Measurements from ENCODE around the gene HGS.

HGS gene

DNA sequence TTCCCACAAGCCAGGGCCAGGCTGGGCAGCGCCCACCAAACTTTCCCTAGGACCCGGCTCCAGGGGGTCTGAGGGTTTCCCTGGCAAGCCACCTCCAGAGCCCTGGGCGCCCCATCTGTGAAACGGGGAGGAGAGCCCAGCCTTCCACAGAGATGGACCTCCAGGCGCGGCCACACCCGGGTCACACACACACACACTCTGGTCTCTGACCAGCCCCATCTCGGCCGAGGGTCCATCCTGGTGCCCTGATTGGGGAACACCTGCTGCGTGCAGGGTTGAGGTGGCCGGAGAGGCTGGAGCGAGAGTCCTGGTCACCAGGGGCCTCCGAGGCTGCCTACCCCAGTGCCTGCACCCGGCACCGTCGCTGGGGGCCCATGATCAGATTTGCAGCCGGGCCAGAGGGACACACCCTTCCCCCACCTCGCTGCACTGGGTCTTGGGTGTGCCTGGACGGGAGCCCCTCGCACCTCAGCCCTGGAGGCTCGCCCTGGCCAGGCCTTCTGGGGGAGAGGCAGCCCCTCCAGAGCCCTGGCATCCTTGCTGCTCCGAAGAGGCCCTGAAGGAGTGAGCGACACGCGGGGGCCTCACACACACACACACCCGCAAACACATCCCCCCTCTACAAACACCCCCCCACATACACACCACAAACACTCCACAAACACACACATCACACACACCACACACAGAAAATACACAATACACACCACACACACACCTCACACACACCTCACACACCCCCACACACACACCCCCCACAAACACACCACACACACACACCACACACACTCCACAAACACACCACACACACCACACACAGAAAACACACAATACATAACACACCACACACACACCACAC lies 58.0 kb downstream of the HGS start:
- Histone ChIP-seq H3F3A (ENCODE audit: control insufficient read depth, insufficient read depth) (no peaks in the 10 kb centered on the region), H3K9me3 (ENCODE audit: control insufficient read depth, insufficient read depth, low read length) (no peaks in the 10 kb centered on the region), H3K79me2 (ENCODE audit: control insufficient read depth, low read length) (no peaks in the 10 kb centered on the region), H4K20me1 (ENCODE audit: control insufficient read depth, insufficient read depth, low read depth, low read length) (no peaks in the 10 kb centered on the region), H3K4me2 (ENCODE audit: low read length) (no peak overlapping the region), H3K9me2 (replicated peaks; ENCODE audit: control insufficient read depth, low read length) (no peaks in the 10 kb centered on the region), H3K4me3 (ENCODE audit: low read length) (no peak overlapping the region), H3K4me1 (ENCODE audit: control insufficient read depth, low read length) (no peaks in the 10 kb centered on the region), H3K27ac (ENCODE audit: low read depth, low read length) (no peak overlapping the region), H3K36me3 (ENCODE audit: control insufficient read depth, low read length) (no peaks in the 10 kb centered on the region), H3K27me3 (ENCODE audit: control insufficient read depth, low read length) (no peaks in the 10 kb centered on the region)
- TF ChIP-seq EZH2phosphoT487 (IDR thresholded peaks at IDR 0.05; ENCODE audit: borderline replicate concordance, low read length): no peak
- TF ChIP-seq, protein P1, sequence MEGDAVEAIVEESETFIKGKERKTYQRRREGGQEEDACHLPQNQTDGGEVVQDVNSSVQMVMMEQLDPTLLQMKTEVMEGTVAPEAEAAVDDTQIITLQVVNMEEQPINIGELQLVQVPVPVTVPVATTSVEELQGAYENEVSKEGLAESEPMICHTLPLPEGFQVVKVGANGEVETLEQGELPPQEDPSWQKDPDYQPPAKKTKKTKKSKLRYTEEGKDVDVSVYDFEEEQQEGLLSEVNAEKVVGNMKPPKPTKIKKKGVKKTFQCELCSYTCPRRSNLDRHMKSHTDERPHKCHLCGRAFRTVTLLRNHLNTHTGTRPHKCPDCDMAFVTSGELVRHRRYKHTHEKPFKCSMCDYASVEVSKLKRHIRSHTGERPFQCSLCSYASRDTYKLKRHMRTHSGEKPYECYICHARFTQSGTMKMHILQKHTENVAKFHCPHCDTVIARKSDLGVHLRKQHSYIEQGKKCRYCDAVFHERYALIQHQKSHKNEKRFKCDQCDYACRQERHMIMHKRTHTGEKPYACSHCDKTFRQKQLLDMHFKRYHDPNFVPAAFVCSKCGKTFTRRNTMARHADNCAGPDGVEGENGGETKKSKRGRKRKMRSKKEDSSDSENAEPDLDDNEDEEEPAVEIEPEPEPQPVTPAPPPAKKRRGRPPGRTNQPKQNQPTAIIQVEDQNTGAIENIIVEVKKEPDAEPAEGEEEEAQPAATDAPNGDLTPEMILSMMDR (IDR thresholded peaks at IDR 0.05; ENCODE audit: low read depth, low read length, poor library complexity, severe bottlenecking): no peak

Data from DOHH2 (cell line).